Caki2 (cell line): ENCODE data around the gene DAB1. TPM values are rescaled to one million over a fixed set of nuclear protein-coding genes. Genes with fewer than 3 reads are reported as not detected.

Experiments
- DNase-seq: peaks from one replicate; pipeline ENCODE4 v3.0.0-alpha.2; 2015; ENCODE audit warnings: low read depth
- in situ Hi-C: cut with HindIII; loops from 2 replicates; pipeline ENCODE4 v1.10.0; 2016; ENCODE audit warnings: low sequenced_read_pairs, low pct_unique_long_range_greater_than_20kb, mixed read lengths
- total RNA-seq: library from RNA; depleted of rRNA; stranded (reverse); fragments of >200 nt; shearing (Covaris generic); gene quantifications from 2 replicates; pipeline ENCODE4 v1.2.3, GENCODE V29; 2014; ENCODE audit warnings: low replicate concordance

Gene DAB1
- total RNA-seq, 1 experiment from 2014 or later, result not detected

DNA sequence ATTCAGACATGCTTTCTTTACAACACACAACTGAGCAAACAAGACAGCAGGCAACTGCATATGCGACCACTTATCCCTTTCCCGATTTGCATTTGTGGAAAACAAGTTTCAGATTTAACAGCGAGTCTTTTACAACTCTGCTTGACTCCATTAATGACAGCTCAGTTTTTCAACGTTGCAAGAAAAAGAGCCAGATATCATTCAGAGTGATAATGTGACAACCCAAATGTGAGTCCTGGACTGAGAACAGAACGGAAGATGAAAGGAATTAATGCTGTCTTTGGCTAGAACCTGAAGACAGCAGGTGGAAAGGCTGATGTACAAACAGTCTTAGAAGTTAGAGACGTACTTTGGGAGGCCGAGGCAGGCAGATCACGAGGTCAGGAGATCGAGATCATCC is 375.0 kb downstream of the DAB1 start:
- no peak for DNase-seq
- in situ Hi-C loops, result no loop called here

- in situ Hi-C loops, result no loop called here
- no peak for DNase-seq
Observed at GRCh38 chr1:57046462-57046861, 377.4 kb downstream of the DAB1 start.

- no peak for DNase-seq
- in situ Hi-C loops, result no loop called here
Observed at GRCh38 chr1:57041901-57042300, 382.0 kb downstream of the DAB1 start.

DNA sequence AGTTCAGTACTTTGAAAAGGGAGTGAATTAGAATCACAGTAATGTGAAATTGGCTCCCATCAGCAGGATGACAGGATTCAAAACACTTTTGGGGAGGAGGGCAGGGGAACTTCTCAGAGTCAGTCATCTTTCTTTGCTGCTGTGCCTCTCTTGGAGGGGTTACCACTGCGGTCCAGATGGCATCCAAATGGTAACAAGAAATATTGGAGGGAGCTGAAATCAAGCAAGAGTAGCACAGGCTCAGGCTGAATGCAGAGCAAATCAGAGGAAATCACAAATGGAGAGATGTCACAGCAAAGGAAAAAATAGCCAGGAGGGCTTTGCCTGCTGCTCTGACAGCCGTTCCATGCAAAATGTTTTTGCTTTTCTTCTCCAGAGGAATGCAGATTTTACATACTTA is 383.0 kb downstream of the DAB1 start:
- DNase-seq, result no peak
- in situ Hi-C loops, result no loop called here

DNA sequence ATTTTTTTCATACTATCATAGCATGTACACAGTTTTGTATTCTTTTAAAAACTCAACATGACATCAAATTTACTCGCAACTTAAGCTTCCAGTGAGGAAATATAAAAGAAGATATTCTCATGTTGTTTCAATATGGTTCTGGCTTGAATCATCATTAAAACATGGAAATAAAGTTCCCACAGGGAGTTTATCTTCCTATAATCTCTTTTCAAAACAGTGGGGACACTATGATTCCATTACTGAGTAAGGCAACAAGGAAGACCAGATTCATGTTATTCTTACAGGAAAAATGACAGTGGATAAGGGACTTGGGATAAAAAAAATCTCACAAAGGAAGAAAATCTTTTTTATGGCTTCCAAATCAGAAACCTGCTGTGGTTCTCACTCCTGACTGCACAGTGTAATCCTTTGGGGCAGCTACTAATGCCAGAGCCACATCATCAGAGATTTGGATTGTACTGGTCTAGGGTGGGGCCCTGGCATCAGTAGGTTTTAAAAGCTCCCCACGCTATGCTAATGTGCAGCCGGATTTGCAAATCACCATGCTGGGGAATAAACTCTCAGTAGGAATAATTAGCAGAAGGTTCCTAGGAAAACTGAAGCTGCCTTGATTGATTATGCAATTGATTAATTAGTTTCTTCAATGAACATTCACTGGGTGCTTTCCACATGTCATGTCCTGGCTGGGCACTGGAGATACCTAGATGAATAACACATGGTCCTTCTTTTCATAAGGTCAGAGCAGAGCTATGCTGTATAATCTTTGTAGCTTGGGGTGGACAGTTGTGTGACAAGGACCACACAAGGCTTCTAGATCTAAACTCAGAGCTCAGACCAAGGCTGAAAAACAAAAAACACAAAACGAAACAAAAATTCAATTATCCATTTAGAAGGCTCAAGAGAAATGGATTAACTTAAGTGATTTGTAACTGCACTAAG is 386.9 kb downstream of the DAB1 start:
- in situ Hi-C loops, result no loop called here
- DNase-seq, result no peak

- DNase-seq, result no peak
- in situ Hi-C loops, result no loop called here
Observed at GRCh38 chr1:57034713-57035112, 389.1 kb downstream of the DAB1 start.

- in situ Hi-C loops, result no loop called here
- DNase-seq, result no peak
Observed at GRCh38 chr1:57033222-57034001, 390.4 kb downstream of the DAB1 start.

DNA sequence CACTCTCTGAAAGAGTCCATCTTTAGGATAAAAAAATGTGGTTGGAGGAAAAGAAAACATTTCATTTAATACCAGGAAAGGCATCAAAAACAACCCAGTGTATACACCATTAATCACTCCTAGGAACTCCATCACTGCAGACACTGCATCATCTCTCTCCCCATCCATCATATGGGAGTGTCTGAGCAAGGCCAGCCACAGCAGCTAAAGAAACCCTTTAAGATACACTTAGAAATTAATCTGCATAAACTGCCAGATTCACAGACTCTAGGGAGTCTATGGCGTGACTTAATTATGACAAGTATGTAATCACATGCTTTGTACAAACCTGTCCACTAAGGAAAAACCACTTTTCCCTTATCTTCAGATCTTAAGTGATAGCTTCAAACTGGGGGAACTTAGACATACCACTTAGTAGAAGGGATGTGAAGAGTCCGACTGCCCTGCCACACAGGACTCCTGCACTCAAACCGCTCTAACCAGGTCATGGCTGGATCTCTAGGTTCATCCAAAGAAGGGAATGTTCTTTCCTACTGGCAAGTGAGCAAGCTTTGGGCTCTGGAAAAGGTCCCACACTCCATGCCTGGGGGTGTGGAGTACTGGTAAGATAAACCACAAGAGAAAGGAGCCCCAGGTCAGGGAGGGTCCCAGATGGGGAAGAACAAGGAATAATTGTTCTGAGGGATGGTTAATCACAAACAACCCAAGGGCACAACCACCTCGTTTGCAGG is 397.1 kb downstream of the DAB1 start:
- DNase-seq, result no peak
- in situ Hi-C loops, result no loop called here

DNA sequence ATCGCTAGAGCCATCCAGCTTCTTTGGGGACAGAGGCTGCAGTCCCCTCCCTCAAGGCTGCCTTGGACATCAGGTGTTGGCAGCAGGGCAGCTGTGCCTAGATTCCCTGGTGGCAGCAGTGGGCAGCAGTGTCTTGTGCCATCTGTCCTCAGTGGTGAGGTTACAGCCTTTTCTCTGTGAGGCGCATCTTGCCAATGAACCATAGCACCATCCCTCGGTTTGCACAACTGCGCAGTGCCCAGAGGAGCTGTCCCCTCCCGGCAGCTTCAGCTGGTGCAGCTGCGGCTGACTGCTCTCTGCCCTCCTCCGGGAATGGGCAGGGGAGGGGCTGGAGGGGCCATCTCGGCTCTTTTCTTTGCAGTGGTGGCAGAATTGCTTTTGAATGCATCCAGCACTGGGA is 399.0 kb downstream of the DAB1 start:
- no peak for DNase-seq
- in situ Hi-C loops, result no loop called here

GRCh38 chr1:57024428-57024827 is 399.4 kb downstream of the DAB1 start:
- in situ Hi-C loops, result no loop called here
- no peak for DNase-seq

- in situ Hi-C loops, result no loop called here
- no peak for DNase-seq
Observed at GRCh38 chr1:57020216-57020615, 403.6 kb downstream of the DAB1 start.

GRCh38 chr1:57019236-57019839 is 404.5 kb downstream of the DAB1 start:
- in situ Hi-C loops, result no loop called here
- no peak for DNase-seq

DNA sequence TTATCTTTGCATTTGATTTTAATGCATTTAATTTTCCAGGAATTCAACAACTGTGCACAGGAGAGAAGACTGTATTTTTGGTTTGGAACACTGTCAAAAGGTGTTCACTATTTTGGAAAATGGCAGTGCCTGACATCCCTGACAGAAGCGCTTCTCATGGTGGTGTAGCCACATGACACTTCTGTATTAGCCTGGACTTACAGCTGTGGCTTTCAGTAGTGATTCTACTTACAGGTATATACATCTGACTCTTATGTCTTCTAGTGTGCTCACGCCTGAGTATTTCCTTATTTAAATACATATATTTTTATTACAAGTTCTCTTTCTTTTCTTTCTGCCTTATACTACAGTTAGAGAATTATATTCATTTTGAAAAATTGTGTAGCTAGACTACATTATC is 405.7 kb downstream of the DAB1 start:
- in situ Hi-C loops, result no loop called here

DNA sequence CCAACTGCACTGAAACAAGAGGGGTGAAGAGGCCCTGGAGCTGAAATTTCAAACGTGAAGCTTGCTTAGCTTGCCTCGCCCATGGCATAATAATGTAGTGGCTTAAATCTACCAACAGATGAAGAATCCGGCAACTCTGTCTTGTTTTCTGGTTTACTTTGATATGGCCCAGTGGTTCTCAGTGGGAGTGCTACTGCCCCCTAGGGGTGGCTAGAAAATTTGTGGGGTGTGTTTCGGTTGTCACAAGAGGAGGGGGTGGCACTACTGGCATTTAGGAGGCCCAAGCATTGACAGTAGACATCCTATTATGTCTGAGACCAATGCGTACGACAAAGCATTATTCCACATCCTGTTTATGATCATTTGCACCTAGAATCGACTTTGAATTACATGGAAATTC is 406.1 kb downstream of the DAB1 start:
- in situ Hi-C loops, result no loop called here
- no peak for DNase-seq

More for the DNA sequence above, 405.7 kb downstream of the DAB1 start:
- DNase-seq, result no peak

- in situ Hi-C loops, result no loop called here
- no peak for DNase-seq
Observed at GRCh38 chr1:57017200-57017599, 406.7 kb downstream of the DAB1 start.

- in situ Hi-C loops, result no loop called here
- DNase-seq, result no peak
Observed at GRCh38 chr1:57015071-57015470, 408.8 kb downstream of the DAB1 start.

- no peak for DNase-seq
Observed at GRCh38 chr1:57013522-57013921, 410.3 kb downstream of the DAB1 start.

DNA sequence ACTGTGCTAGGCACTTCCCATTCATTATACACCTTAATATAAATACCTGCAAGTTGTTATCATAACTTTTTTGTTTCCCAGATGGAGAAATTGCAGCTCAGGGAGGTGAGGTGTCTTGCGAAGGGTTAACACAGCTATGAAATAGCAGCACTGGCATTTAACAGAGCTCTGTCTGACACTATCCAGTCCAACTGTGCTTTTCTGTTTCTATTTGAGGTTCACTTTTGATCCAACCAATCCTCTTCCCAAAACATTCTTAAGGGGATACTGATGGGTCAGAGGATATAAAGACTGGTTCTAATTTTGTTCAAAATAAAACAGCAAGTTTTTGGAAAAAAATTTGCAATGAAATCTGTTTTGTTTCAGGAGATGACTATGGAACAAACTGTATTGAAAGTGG is 411.5 kb downstream of the DAB1 start:
- in situ Hi-C loops, result no loop called here

More at GRCh38 chr1:57013522-57013921, 410.3 kb downstream of the DAB1 start:
- in situ Hi-C loops, result no loop called here

More for the DNA sequence above, 411.5 kb downstream of the DAB1 start:
- no peak for DNase-seq
